ENCODE measurements around the gene PANX1.

PANX1 gene

DNA sequence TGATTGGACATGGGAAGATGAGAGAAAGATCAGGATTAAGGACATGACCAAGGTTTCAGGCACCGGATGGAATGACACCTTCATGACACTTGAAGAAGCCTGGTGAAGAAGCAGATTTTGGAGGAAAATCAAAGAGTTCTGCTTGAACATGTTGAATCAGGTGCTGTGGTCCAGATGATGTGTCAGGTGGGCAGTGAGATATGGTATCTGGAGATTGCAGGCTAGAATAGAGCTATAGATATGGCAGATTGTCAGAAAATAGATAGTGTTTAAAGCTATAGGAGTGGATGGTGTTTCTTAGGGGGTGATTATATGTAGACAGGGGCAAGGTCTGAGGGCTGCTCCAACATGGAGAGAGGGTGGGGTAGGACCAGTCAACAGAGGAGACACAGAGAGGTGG, 40.2 kb downstream of the PANX1 start:
- TF ChIP-seq, protein P1, sequence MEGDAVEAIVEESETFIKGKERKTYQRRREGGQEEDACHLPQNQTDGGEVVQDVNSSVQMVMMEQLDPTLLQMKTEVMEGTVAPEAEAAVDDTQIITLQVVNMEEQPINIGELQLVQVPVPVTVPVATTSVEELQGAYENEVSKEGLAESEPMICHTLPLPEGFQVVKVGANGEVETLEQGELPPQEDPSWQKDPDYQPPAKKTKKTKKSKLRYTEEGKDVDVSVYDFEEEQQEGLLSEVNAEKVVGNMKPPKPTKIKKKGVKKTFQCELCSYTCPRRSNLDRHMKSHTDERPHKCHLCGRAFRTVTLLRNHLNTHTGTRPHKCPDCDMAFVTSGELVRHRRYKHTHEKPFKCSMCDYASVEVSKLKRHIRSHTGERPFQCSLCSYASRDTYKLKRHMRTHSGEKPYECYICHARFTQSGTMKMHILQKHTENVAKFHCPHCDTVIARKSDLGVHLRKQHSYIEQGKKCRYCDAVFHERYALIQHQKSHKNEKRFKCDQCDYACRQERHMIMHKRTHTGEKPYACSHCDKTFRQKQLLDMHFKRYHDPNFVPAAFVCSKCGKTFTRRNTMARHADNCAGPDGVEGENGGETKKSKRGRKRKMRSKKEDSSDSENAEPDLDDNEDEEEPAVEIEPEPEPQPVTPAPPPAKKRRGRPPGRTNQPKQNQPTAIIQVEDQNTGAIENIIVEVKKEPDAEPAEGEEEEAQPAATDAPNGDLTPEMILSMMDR (IDR thresholded peaks at IDR 0.05; ENCODE audit: insufficient read depth, low read depth, low read length, missing control alignments): no peak
- no peak for DNase-seq (ENCODE audit: low read depth)
- no peak overlapping the region for H3K4me3 ChIP-seq (ENCODE audit: low read length)

GRCh38 chr11:94169516-94169915, 40.9 kb downstream of the PANX1 start:
- H3K4me3 ChIP-seq (ENCODE audit: low read length): no peak overlapping the region
- DNase-seq (ENCODE audit: low read depth): no peak
- TF ChIP-seq, protein P1 (IDR thresholded peaks at IDR 0.05; ENCODE audit: insufficient read depth, low read depth, low read length, missing control alignments): no peak

DNA sequence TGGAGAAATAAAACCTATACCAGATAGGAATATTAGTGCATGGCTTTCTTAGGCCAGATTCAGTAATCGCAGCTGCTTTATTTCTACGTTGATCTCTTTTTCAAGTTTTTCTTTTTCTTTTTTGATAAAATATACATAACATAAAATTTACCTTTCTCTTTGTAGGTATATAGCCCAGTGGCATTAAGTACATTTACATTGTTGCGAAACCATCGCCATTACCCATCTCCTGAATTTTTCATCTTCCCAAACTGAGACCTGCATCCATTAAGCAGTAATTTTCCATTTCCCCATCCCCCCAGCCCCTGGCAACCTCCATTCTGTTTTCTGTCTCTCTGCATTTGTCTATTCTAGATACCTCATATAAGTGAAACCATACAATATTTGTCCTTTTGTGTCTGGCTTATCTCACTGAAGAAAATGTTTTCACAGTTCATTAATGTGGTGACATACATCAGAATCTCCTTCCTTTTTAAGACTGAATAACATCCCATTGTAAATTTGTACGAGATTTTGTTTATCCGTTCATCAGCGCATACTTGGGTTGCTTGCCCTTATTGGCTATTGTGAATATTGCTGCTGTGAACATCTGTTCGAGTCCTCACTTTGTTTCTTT, 41.4 kb downstream of the PANX1 start:
- TF ChIP-seq, protein P1 (IDR thresholded peaks at IDR 0.05; ENCODE audit: insufficient read depth, low read depth, low read length, missing control alignments): no peak
- H3K4me3 ChIP-seq (ENCODE audit: low read length): no peak overlapping the region
- DNase-seq (ENCODE audit: low read depth): no peak

GRCh38 chr11:94170953-94171352, 42.3 kb downstream of the PANX1 start:
- H3K4me3 ChIP-seq (ENCODE audit: low read length): no peak overlapping the region
- TF ChIP-seq, protein P1 (IDR thresholded peaks at IDR 0.05; ENCODE audit: insufficient read depth, low read depth, low read length, missing control alignments): no peak
- DNase-seq (ENCODE audit: low read depth): no peak

DNA sequence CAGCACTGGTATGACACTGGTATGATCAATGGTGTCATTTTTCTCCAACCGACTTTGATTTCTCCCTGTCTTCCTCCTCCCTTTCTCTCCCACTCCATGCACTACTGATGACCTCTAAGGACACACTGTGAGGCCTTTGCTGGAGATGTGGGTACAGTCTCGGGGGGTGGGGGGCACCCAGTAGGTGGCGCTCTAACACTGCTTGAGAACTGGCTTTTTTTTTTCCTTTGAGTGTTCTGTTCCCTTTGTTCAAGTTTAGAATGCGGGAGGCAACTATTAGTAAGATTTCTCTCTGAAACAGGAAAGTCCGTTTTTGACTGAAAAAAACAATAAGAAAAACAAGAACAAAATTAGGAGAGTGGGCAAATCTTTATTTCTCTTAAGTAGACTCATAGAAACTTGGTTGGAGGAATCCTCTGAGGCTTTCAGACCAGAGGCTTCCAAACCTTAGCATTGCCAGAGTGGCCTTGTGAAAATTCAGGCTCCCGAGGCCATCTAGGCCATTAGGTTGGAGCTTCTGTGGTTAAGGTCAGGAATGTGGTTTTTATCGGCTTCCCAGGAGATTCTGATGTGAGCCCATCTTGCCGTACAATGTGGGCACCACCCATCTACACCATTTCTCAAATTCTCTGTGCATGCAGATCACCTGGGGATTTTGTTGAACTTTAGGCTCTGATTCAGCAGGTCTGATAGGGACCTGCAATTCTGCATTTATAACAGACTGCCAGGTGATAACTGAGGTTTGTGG, 43.2 kb downstream of the PANX1 start:
- TF ChIP-seq, protein P1 (IDR thresholded peaks at IDR 0.05; ENCODE audit: insufficient read depth, low read depth, low read length, missing control alignments): peak; percentile 68
- DNase-seq (ENCODE audit: low read depth): peak; percentile 43

GRCh38 chr11:94175535-94175934, 46.9 kb downstream of the PANX1 start:
- peak; percentile 70 for DNase-seq (ENCODE audit: low read depth)
- TF ChIP-seq, protein P1 (IDR thresholded peaks at IDR 0.05; ENCODE audit: insufficient read depth, low read depth, low read length, missing control alignments): no peak
- no peak overlapping the region for H3K4me3 ChIP-seq (ENCODE audit: low read length)

More for the DNA sequence above, 43.2 kb downstream of the PANX1 start:
- no peak overlapping the region for H3K4me3 ChIP-seq (ENCODE audit: low read length)
